ENCODE results near the gene FBLN2.

- TF ChIP-seq CTCF (IDR thresholded peaks at IDR 0.05) (no peak), POLR2AphosphoS5 (IDR thresholded peaks at IDR 0.05) (no peak), POLR2A (IDR thresholded peaks at IDR 0.05) (no peak)
Observed at GRCh38 chr3:13683772-13684171, 134.8 kb downstream of the FBLN2 start.
